GM19463 (cell line): ENCODE measurements around the gene ZNRF3.
"Not testable (repeated sequence)": the region's sequence is repeated elsewhere in the genome, so short reads cannot be mapped to it uniquely, and the experiment has no call there.

Source experiments
- ATAC-seq: cut with Tn5 transposase; IDR thresholded peaks from one replicate; pipeline ENCODE4 v1.9.1; 2021; ENCODE audit warnings: mild to moderate bottlenecking, moderate library complexity; ENCODE audit not compliant: unreplicated experiment

Gene ZNRF3

GRCh38 chr22:28929197-28929596 is 45.8 kb downstream of the ZNRF3 start:
- ATAC-seq = no peak

- no peak for ATAC-seq
These were observed 47.1 kb downstream of the ZNRF3 start for GRCh38 chr22:28930357-28931007.

- no peak for ATAC-seq
These were observed 48.6 kb downstream of the ZNRF3 start for GRCh38 chr22:28931844-28932567.

GRCh38 chr22:28933321-28933720 is 49.9 kb downstream of the ZNRF3 start:
- ATAC-seq = no peak

DNA sequence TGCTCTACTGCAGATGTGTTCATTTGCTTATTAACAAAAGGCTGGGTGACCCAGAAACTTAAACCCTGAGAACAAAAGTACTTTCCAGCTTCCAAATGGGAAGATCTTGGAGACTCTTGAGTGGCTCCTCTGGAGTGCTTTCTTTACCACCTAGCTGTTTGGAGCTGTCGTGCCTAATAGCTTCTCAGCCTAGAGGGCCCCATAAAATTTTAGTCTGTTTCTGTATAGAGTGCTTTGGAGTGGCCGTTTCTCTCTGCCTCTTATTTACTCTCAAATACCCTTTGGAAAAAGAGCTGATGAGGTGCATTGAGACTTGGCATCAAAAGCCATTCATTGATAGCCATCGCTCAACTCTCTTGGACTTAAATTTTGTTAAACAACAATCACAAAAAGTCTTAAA is 50.7 kb downstream of the ZNRF3 start:
- ATAC-seq = no peak

- ATAC-seq = no peak
These were observed 51.8 kb downstream of the ZNRF3 start for GRCh38 chr22:28935140-28935539.

DNA sequence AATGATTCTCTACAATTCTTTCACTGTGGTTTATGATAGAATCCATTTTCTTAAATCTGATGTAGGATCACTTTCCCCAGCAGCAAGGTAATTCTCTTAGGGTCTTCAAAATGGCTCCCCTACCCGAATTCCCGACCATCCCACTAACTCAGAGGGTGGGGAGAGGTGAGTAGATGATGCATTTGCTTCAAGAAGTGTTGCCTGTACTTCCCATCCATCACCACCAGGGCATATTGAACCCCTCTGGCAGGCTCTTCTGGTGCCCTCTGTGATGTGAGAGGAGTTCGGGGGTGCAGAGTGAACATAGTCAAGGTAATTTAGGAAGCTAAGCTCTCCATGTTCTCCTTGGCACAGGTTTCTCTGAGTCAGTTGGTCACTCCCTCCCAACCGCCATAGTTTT is 52.3 kb downstream of the ZNRF3 start:
- no peak for ATAC-seq

GRCh38 chr22:28936200-28936599 is 52.8 kb downstream of the ZNRF3 start:
- ATAC-seq = no peak

DNA sequence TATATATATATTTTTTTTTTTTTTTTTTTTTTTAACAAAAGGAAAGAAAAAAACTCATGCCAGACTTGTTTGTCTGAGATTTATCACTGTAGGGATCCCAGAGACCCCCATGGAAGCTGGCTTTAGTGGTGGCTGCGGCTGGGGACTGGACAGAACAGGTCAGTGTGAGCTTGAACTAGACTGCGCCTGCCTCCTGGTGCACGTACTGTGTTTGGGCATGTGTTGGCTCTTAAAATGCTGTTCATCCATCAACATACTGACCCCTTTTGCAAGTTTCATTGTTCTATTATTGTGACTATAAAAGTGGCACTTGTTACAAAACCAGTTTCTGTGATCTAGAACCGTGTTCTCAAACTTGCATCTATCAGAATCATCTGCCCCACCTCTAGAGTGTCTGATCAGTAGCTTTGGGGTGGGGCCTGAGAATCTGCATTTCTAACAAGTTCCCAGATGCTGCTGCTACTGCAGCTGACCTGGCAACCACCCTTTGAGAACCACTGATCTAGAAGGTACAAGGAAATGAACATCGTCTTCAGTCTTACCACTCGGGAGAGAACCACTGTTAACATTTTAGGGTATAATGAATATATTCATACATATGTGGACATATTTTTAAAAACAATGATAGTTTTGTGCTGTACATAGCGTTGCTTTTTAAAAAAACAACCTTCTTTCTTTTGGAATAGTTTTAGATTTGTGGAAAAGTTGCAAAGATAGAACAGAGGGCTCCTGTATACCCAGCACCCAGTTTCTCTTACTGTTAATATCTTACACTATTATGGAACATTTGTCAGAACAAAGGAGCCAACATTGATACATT is 54.0 kb downstream of the ZNRF3 start:
- no peak for ATAC-seq

- ATAC-seq = no peak
These were observed 55.0 kb downstream of the ZNRF3 start for GRCh38 chr22:28938286-28938833.

DNA sequence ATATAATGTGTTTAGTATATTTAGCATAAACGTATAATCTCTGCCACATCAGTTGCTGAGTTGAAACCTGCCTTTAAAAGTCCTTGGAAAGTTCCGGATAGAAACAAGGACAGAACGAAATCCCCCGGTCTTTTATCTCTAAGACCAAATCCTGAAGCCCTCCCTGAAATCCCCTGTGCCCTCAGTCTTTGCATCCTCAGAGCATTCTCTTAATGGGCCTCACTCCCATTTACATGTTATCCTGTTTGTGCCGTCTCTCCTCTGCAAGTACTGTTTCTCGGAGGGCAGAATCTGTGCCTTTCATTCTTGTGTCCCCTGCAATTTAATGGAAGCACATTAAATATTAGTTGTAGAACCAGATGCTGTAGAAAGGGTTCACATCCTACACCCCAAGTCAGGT is 56.0 kb downstream of the ZNRF3 start:
- ATAC-seq = no peak

GRCh38 chr22:28939932-28940331 is 56.6 kb downstream of the ZNRF3 start:
- ATAC-seq = no peak

GRCh38 chr22:28940441-28940840 is 57.1 kb downstream of the ZNRF3 start:
- ATAC-seq = no peak

- no peak for ATAC-seq
These were observed 59.0 kb downstream of the ZNRF3 start for GRCh38 chr22:28942333-28942732.

DNA sequence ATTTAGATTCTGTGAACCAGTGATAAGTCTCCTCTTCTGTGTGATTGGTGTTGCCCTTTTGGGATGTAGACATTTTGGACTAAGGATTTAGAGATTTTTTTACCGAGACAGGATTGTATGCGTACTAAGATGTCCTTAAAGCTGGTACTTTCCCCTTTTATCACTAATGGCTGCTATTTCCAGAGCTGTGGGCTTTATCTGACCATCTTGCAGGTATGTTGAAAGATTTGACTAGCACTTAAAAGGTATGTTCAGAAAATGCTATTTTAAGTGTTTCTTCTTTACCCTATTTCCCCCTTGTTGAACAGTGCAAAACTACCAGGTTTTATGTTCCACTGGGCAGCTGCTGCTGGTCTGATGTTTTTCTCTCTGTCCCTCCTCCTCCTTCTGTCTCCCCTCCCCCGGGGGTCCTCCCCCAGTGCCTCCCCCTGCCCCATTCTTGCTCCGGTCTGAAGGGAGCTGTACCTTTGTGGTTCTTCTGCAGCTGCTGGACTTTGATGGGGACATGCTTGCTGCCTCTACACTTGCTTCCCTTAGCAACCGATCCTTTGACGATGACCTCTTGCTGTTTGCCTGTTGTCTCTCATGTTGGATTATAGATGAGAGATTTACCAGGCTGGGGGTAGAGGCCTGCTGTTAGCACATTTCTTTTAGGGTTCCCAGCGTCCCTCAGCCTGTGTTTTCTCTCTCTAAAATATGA is 59.6 kb downstream of the ZNRF3 start:
- ATAC-seq = no peak

- no peak for ATAC-seq
These were observed 60.1 kb downstream of the ZNRF3 start for GRCh38 chr22:28943501-28943879.

DNA sequence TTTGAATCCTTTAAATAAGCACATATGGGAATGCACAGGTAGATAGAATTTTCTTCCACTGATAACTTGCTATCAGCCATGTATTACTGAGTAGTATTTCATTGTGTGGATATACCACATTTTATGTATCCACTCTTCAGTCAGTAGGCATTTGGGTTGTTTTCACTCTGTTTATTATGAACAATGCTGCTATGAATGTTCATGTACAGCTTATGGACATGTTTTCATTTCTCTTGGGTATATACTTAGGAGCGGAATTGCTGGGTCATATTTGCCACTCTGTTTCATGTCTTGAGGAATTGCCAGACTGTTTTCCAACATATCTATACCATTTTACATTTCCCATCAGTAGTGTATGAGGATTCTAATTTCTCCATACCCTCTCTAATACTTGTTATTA is 63.8 kb downstream of the ZNRF3 start:
- no peak for ATAC-seq

DNA sequence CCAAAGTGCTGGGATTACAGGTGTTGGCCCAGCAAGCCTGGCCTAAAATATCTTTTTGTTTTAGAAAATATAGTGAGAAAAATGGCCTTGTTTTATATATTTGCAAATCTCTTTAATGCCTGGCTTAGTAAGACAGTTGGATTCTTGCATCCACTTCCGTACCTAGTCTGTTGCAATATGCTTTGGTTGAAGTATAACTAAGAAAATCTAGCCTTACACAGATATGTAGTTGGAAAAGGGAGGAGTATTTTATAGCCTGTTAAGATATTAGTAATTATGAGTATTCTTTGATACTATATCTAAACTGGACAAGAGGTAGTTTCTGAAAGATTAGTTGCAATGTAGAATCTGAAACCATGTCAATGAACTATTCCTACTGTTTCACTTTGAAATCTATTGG is 65.1 kb downstream of the ZNRF3 start:
- ATAC-seq = no peak

DNA sequence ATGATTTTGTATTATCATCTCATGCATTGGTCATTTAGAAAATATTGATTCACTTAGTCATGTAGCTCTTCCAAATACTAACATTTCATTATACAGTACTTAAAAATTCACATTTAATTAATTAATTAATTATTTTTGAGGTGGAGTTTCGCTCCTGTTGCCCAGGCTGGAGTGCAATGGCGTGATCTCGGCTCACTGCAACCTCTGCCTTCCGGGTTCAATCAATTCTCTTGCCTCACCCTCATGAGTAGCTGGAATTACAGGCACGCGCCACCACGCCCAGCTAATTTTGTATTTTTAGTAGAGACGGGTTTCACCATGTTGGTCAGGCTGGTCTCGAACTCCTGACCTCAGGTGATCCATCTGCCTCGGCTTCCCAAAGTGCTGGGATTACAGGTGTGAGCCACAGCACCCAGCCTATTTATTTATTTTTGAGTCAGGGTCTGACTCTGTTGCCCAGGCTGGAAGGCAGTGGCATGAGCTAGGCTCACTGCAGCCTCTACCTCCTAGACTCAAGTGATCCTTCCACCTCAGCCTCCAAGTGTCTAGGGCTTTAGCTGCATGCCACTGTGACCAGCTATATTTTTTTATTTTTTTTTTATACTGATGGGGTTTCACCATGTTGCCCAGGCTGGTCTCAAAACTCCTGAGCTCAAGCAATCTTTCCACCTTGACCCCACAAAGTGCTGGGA is 65.6 kb downstream of the ZNRF3 start:
- not testable (repeated sequence) for ATAC-seq

GRCh38 chr22:28949788-28950187 is 66.4 kb downstream of the ZNRF3 start:
- ATAC-seq = no peak
